GM12872 (cell line): ENCODE data around the gene MYO9A.
A peak's percentile ranks its signal among the peaks of the same experiment; 100 is the strongest.

Source experiments
- TF ChIP-seq, protein P1 (sequence below): IDR thresholded peaks from 3 replicates; pipeline ENCODE4 v1.5.1; 2011; ENCODE audit warnings: low read depth, mild to moderate bottlenecking, low read length, moderate library complexity; ENCODE audit not compliant: insufficient read depth

MYO9A gene

DNA sequence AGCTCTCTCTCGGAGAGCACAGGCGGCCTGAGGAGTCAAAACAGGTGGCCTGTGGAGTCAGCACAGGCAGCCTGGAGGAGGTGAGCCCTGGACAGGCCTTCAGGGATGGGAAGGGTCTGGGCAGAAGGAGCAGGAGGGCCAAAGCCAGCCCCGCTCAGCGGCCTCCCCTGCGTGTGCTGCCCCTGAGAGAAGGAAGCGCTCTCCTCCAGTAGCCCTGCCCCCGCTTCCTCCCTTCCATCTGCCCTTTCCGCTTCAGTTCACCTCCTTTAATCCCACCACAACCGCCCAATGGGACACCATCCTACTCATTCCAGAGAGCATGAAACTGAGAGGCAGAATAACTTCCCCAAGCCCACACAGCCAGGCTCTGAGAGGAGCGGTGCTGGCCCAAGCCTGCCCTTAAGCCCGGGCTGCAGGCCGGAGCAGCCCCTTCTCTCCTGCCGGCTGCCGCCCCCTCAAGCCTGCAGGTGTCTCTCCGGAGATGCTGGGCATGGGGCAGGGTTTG lies 310.8 kb downstream of the MYO9A start:
- TF ChIP-seq, protein P1, sequence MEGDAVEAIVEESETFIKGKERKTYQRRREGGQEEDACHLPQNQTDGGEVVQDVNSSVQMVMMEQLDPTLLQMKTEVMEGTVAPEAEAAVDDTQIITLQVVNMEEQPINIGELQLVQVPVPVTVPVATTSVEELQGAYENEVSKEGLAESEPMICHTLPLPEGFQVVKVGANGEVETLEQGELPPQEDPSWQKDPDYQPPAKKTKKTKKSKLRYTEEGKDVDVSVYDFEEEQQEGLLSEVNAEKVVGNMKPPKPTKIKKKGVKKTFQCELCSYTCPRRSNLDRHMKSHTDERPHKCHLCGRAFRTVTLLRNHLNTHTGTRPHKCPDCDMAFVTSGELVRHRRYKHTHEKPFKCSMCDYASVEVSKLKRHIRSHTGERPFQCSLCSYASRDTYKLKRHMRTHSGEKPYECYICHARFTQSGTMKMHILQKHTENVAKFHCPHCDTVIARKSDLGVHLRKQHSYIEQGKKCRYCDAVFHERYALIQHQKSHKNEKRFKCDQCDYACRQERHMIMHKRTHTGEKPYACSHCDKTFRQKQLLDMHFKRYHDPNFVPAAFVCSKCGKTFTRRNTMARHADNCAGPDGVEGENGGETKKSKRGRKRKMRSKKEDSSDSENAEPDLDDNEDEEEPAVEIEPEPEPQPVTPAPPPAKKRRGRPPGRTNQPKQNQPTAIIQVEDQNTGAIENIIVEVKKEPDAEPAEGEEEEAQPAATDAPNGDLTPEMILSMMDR, result no peak

- TF ChIP-seq, protein P1, result no peak
Measured at GRCh38 chr15:71806452-71806931, 311.5 kb downstream of the MYO9A start.

DNA sequence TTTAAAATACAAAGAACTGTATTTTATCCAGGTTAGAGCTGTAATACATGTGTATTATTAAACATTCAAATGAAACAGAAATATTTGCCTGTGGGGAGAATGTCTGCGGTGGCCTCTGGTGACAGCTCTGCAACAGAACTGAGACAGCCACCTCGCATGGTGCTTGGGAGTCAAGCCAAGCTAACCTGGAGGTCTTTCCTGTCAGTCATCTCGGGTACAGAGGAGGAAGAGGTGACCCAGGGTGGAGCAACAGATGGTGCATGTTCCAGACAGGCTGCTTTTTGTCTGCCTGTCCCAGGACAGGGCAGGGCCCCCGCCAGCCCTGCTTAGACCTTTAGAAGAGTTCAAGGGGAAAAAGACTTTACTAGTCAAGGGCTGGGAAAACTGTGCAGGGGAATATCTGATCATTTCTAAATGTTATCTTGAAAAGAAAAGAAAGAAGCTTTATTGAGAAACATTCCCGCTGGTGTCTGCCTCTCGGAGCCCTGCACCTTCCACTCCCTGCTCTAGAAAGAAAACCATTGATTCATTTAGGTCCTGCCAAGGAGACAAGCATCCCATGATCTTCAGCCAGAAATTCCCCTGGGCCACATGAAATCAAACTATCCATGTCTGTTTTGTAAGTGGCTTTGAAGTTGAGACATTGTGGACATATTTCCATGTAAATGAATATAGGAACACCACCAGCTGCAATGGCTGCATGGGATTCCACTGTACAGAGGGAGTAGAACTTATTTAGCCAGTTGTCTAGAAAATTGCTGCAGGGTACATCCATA lies 313.1 kb downstream of the MYO9A start:
- TF ChIP-seq, protein P1, result no peak

DNA sequence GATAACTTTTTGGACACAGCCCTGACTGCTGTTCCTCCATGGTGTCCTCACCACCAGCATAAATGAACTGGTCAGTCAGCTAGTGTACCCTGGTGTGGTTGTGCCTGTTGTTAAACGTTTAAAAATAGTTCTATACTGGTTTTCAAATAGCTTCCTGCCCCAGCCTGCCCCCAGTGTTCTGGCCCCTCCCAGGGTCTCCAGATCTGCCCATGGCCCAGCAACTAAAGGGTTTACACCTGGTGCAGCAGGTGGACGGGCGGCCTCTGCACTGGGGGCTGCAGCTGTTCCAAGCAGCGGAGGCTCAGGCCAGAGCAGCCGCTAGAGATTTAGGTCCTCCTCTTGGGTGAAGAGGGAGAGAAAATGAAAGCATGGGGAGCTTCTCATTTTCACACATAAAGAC lies 313.7 kb downstream of the MYO9A start:
- TF ChIP-seq, protein P1, result no peak

- TF ChIP-seq, protein P1, result peak; percentile 71
Measured at GRCh38 chr15:71802770-71803169, 315.2 kb downstream of the MYO9A start.

- TF ChIP-seq, protein P1, result no peak
Measured at GRCh38 chr15:71801935-71802655, 315.9 kb downstream of the MYO9A start.
